Amniotic epithelial cell (primary cell): ENCODE results near the gene SCML1.

Experiments
- DNase-seq: peaks from one replicate; pipeline ENCODE4 v3.0.0-alpha.2; 2010; ENCODE audit warnings: low read depth

Gene SCML1

GRCh38 chrX:17736856-17737709 is at the start of gene SCML1:
Gene SCML1 (plus strand): TSS chrX:17737493. CDS start chrX:17744187, 6,694 bp downstream.
- DNase-seq, result peak; percentile 94

- no peak for DNase-seq
Observed at GRCh38 chrX:17687648-17688047, 49.6 kb upstream of the SCML1 start.

GRCh38 chrX:17689971-17690409 is 47.3 kb upstream of the SCML1 start:
- peak; percentile 31 for DNase-seq

GRCh38 chrX:17692709-17693346 is 44.5 kb upstream of the SCML1 start:
- no peak for DNase-seq

- peak; percentile 48 for DNase-seq
Observed at GRCh38 chrX:17697191-17697590, 40.1 kb upstream of the SCML1 start.

- DNase-seq, result no peak
Observed at GRCh38 chrX:17700976-17701375, 36.3 kb upstream of the SCML1 start.

- no peak for DNase-seq
Observed at GRCh38 chrX:17703201-17703600, 34.1 kb upstream of the SCML1 start.

- DNase-seq, result no peak
Observed at GRCh38 chrX:17705211-17705610, 32.1 kb upstream of the SCML1 start.

GRCh38 chrX:17706676-17707075 is 30.6 kb upstream of the SCML1 start:
- peak; percentile 69 for DNase-seq

GRCh38 chrX:17707731-17708130 is 29.6 kb upstream of the SCML1 start:
- DNase-seq, result no peak

- no peak for DNase-seq
Observed at GRCh38 chrX:17710871-17711301, 26.4 kb upstream of the SCML1 start.

- DNase-seq, result no peak
Observed at GRCh38 chrX:17713288-17713687, 24.0 kb upstream of the SCML1 start.

- DNase-seq, result no peak
Observed at GRCh38 chrX:17718649-17719165, 18.6 kb upstream of the SCML1 start.

- DNase-seq, result no peak
Observed at GRCh38 chrX:17719711-17720110, 17.6 kb upstream of the SCML1 start.

GRCh38 chrX:17721715-17722114 is 15.6 kb upstream of the SCML1 start:
- DNase-seq, result no peak

GRCh38 chrX:17725181-17725580 is 12.1 kb upstream of the SCML1 start:
- DNase-seq, result no peak

- DNase-seq, result no peak
Observed at GRCh38 chrX:17732138-17732783, 5.0 kb upstream of the SCML1 start.

- DNase-seq, result no peak
Observed at GRCh38 chrX:17735406-17735805, 1.9 kb upstream of the SCML1 start.

GRCh38 chrX:17736478-17736855 is 826 bp upstream of the SCML1 start:
- DNase-seq, result peak; percentile 6

GRCh38 chrX:17737710-17737985 is 355 bp downstream of the SCML1 start:
- no peak for DNase-seq

GRCh38 chrX:17737986-17738713 is 857 bp downstream of the SCML1 start:
- DNase-seq, result peak; percentile 14
